HG02759 (cell line): ENCODE data around the gene PISD.

Experiments used
- ATAC-seq: cut with Tn5 transposase; IDR thresholded peaks from one replicate; pipeline ENCODE4 v1.9.1; 2021; ENCODE audit warnings: mild to moderate bottlenecking, moderate library complexity; ENCODE audit not compliant: unreplicated experiment

PISD gene

GRCh38 chr22:31626427-31627150, 35.4 kb downstream of the PISD start:
- ATAC-seq = no peak

GRCh38 chr22:31625661-31626426, 36.2 kb downstream of the PISD start:
- ATAC-seq = no peak

- ATAC-seq = no peak
These were observed 36.8 kb downstream of the PISD start for GRCh38 chr22:31625257-31625640.

- ATAC-seq = no peak
These were observed 38.3 kb downstream of the PISD start for GRCh38 chr22:31623592-31624304.

GRCh38 chr22:31622980-31623379, 39.0 kb downstream of the PISD start:
- ATAC-seq = no peak

GRCh38 chr22:31621507-31622124, 40.4 kb downstream of the PISD start:
- no peak for ATAC-seq

GRCh38 chr22:31620756-31621480, 41.1 kb downstream of the PISD start:
- no peak for ATAC-seq

GRCh38 chr22:31619611-31620300, 42.3 kb downstream of the PISD start:
- no peak for ATAC-seq

GRCh38 chr22:31618471-31619176, 43.4 kb downstream of the PISD start:
- ATAC-seq = no peak

- no peak for ATAC-seq
These were observed 44.0 kb downstream of the PISD start for GRCh38 chr22:31618057-31618456.

GRCh38 chr22:31616315-31616980, 45.6 kb downstream of the PISD start:
- peak; percentile 76 for ATAC-seq

GRCh38 chr22:31615940-31616314, 46.1 kb downstream of the PISD start:
- no peak for ATAC-seq

GRCh38 chr22:31615491-31615860, 46.5 kb downstream of the PISD start:
- ATAC-seq = no peak

- no peak for ATAC-seq
These were observed 47.1 kb downstream of the PISD start for GRCh38 chr22:31614781-31615490.

GRCh38 chr22:31613904-31614296, 48.1 kb downstream of the PISD start:
- no peak for ATAC-seq

- ATAC-seq = no peak
These were observed 48.6 kb downstream of the PISD start for GRCh38 chr22:31613286-31613903.

GRCh38 chr22:31612891-31613285, 49.1 kb downstream of the PISD start:
- no peak for ATAC-seq
